Epidermal melanocyte (primary cell): ENCODE data around the gene SMARCD1.

Experiments used
- DNase-seq: peaks from one replicate; pipeline ENCODE4 v3.0.0; 2011; ENCODE audit warnings: low spot score; ENCODE audit not compliant: insufficient read length

Gene SMARCD1

DNA sequence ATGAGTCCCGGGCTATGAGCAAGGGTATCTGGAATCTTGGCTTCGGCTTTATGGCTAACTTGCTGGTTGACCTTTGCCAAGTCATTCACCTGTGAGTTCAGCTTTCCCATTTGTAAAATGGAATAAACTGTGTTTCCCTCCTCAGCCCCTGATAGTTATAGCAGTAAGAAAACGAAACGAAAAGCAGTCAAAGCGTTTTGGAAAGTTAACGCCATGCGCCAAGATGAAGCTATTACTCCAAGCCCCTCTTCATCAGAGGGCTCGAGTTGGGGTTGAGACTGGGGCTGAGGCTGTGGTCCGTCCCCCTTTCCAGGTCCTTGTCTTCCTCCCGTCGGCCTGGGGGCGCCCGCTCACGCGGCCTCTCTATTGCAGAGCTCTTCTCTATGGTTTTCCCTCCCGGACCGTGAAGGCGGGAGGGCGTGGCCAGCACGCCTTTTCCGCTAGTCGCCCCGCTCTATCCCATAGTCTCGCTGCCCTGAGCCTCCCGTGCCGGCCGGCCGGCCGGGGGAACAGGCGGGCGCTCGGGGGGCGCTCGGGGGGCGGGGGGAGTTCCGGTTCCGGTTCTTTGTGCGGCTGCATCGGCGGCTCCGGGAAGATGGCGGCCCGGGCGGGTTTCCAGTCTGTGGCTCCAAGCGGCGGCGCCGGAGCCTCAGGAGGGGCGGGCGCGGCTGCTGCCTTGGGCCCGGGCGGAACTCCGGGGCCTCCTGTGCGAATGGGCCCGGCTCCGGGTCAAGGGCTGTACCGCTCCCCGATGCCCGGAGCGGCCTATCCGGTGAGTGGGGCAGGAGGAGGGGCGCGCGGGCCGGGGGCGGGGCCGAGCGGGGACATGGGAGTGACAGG, at the start of gene SMARCD1:
Gene SMARCD1 (plus strand): TSS at position 568 of the 840 bp plus-strand sequence. CDS start 28 bp downstream, at position 596.
- DNase-seq: peak; percentile 94

DNA sequence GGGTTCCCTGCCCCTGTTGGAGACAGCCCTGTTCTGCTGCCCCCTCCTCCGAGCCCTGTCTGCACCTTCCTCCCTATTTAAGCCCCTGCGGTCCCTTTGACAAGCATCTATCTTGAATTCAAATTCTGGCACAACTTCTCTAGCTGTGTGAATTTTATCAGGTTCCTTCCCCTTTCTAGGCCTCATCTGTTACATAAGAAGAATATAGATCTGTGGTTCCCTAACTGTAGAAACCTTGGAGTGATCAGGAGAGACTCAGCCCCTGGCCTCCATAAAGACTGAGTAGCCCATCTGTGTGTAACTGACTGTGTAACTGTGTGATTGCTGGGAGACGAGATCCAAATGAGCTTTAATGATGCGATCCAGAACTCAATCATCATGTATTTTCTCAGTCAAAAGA, 46.8 kb upstream of the SMARCD1 start:
- no peak for DNase-seq

GRCh38 chr12:50039151-50039835, 45.8 kb upstream of the SMARCD1 start:
- peak; percentile 78 for DNase-seq

- DNase-seq: no peak
Observed at GRCh38 chr12:50040657-50041056, 44.5 kb upstream of the SMARCD1 start.

- no peak for DNase-seq
Observed at GRCh38 chr12:50041062-50041860, 43.9 kb upstream of the SMARCD1 start.

DNA sequence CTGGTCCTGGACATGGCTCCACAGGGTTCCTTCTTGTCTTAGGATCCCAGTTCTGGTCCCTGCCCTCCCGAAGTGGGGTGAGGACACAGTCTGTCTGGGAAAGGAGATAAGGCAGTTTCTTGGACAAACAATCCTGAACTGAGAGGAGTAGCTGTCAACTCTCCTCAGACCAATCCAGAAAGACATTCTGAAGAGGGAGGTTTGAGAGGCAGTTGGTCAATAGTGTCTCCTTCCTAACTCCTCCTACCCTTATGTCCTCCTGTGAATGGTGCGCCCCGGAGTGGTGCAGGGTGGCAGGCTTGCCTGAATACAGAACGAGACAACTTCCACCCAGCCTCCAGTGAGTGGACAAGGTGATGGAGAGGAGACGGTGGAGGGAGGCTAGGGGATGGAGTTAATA, 43.2 kb upstream of the SMARCD1 start:
- DNase-seq: no peak

- no peak for DNase-seq
Observed at GRCh38 chr12:50042693-50043092, 42.4 kb upstream of the SMARCD1 start.

- DNase-seq: no peak
Observed at GRCh38 chr12:50043308-50043707, 41.8 kb upstream of the SMARCD1 start.

DNA sequence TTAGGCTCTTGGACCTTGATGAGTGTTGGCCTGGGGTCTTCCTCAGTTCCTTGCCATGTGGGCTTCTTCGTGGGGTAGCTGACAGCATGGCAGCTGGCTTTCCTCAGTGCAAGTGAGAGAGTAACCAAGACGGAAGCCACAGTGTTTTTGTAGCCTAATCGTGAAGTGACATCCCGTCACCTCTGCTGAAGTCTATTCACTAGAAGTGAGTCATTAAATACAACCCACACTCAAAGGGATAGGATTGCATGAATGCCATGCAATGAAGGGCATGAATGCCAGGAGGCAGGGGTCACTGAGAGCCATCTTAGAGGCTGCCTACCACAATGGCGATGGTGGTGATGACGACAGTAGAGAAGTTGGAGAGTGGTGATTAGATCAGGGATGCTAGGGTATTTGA, 41.3 kb upstream of the SMARCD1 start:
- no peak for DNase-seq

- DNase-seq: no peak
Observed at GRCh38 chr12:50047693-50048250, 37.4 kb upstream of the SMARCD1 start.

GRCh38 chr12:50049254-50050118, 35.7 kb upstream of the SMARCD1 start:
- no peak for DNase-seq

- no peak for DNase-seq
Observed at GRCh38 chr12:50050119-50050385, 35.1 kb upstream of the SMARCD1 start.

GRCh38 chr12:50050410-50051098, 34.6 kb upstream of the SMARCD1 start:
- no peak for DNase-seq

GRCh38 chr12:50051101-50051806, 33.9 kb upstream of the SMARCD1 start:
- no peak for DNase-seq

- no peak for DNase-seq
Observed at GRCh38 chr12:50052544-50052943, 32.6 kb upstream of the SMARCD1 start.

- DNase-seq: no peak
Observed at GRCh38 chr12:50052964-50053363, 32.2 kb upstream of the SMARCD1 start.

DNA sequence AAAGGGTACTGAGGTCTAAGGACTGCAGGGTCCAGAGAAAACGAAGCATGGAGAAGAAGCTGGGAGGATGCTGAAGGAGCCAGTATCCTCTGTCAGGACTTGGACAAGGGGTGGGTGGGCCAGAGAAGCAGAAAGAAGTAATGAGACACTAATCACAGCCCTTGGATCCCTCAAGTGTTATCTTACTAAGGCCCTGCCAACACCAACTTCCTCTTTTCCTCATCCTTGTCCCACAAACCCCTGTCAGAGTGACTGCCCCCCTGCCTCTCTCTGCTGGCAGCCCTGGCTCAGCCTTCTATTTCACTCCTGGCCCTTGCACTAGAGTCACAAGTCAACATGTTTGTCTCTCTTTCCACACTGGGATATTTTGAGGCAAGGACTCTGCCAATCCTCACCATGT, 31.6 kb upstream of the SMARCD1 start:
- DNase-seq: no peak

- peak; percentile 73 for DNase-seq
Observed at GRCh38 chr12:50055831-50056638, 29.1 kb upstream of the SMARCD1 start.

GRCh38 chr12:50056639-50056976, 28.5 kb upstream of the SMARCD1 start:
- no peak for DNase-seq
